H1 (cell line): ENCODE results near the gene SH3D19. TPM values are rescaled to one million over a fixed set of nuclear protein-coding genes. Genes with fewer than 3 reads are reported as not detected.

Source experiments
- CTCF ChIA-PET: fragments of 300-600 bp; sonication (Branson Sonifier 250); formaldehyde crosslinking; loops from one replicate; lab custom pipeline; 2021; ENCODE audit not compliant: partially characterized antibody; lab: Charles Lee
- POLR2A ChIA-PET: fragments of 300-600 bp; sonication (Branson Sonifier 250); formaldehyde crosslinking; loops from one replicate; lab custom pipeline; 2021; ENCODE audit warnings: inconsistent platforms; ENCODE audit not compliant: partially characterized antibody; lab: Charles Lee
- DNase-seq, 2 experiments: peaks; one replicate each; pipeline versions ENCODE4 v3.0.0 to v3.0.0-alpha.2; 2010 to 2022; ENCODE audit warnings: low spot score in 2 of 2, low read depth in 1 of 2, mixed read lengths in 1 of 2
- FAIRE-seq: peaks from 2 replicates; lab custom pipeline; 2011; peaks lifted over from hg19 to GRCh38; lab: Jason Lieb, UNC
- H2AFZ ChIP-seq: 2 replicates; pipeline ENCODE4 v1.8.1; 2012; ENCODE audit warnings: low read length, inconsistent platforms
- H2AK5ac ChIP-seq: 2 replicates; pipeline ENCODE4 v1.6.1; 2013; ENCODE audit warnings: low read depth, low read length
- H2BK120ac ChIP-seq: replicated peaks from 2 replicates; pipeline ENCODE3; 2013; ENCODE audit warnings: low read depth, low read length, inconsistent platforms
- H2BK12ac ChIP-seq: 2 replicates; pipeline ENCODE4 v1.6.1; 2013; ENCODE audit warnings: low read depth, low read length
- H2BK15ac ChIP-seq: 2 replicates; pipeline ENCODE4 v1.6.1; 2013; ENCODE audit warnings: low read length
- H2BK20ac ChIP-seq: 2 replicates; pipeline ENCODE4 v1.6.1; 2013; ENCODE audit warnings: low read length
- H2BK5ac ChIP-seq: 2 replicates; pipeline ENCODE4 v1.6.1; 2013; ENCODE audit warnings: low read depth, low read length
- H3K14ac ChIP-seq: 2 replicates; pipeline ENCODE4 v1.6.1; 2013; ENCODE audit warnings: inconsistent platforms; ENCODE audit not compliant: insufficient read length
- H3K18ac ChIP-seq: 2 replicates; pipeline ENCODE4 v1.6.1; 2013; ENCODE audit warnings: low read length; ENCODE audit errors: extremely low read depth
- H3K23ac ChIP-seq: 2 replicates; pipeline ENCODE4 v1.6.1; 2013; ENCODE audit warnings: inconsistent platforms; ENCODE audit not compliant: insufficient read length
- H3K23me2 ChIP-seq: 2 replicates; pipeline ENCODE4 v1.6.1; 2013; ENCODE audit warnings: low read depth, low read length
- H3K27ac ChIP-seq: 2 replicates; pipeline ENCODE4 v1.6.1; 2011; ENCODE audit warnings: low read depth, low read length, inconsistent platforms
- H3K27me3 ChIP-seq, 4 experiments: replicated peaks in 1 of 4; 1 replicate in 1 of 4; 2 replicates in 3 of 4; pipeline versions ENCODE4 v1.6.1 to v1.8.1; 2011 to 2013; ENCODE audit warnings: low read length in 3 of 4, mild to moderate bottlenecking in 3 of 4, inconsistent platforms in 2 of 4, mixed read lengths in 2 of 4, moderate library complexity in 1 of 4; ENCODE audit not compliant: control insufficient read depth in 3 of 4, insufficient read depth in 3 of 4; ENCODE audit errors: extremely low read depth in 1 of 4
- H3K36me3 ChIP-seq, 4 experiments: 2 replicates each; pipeline versions ENCODE4 v1.6.1 to v1.8.1; 2011 to 2013; ENCODE audit warnings: mild to moderate bottlenecking in 4 of 4, low read length in 3 of 4, moderate library complexity in 2 of 4, control low read depth in 1 of 4, inconsistent platforms in 1 of 4; ENCODE audit not compliant: insufficient read depth in 4 of 4, control insufficient read depth in 2 of 4
- H3K4ac ChIP-seq: replicated peaks from 2 replicates; pipeline ENCODE3; 2013; ENCODE audit warnings: low read length, low read depth, mixed read lengths, inconsistent platforms; ENCODE audit not compliant: insufficient read length
- H3K4me1 ChIP-seq, 4 experiments: replicated peaks in 1 of 4; 1 replicate in 1 of 4; 2 replicates in 3 of 4; pipeline versions ENCODE4 v1.6.1 to v1.8.1; 2011 to 2013; ENCODE audit warnings: low read length in 3 of 4, inconsistent platforms in 2 of 4, mixed read lengths in 1 of 4; ENCODE audit not compliant: insufficient read depth in 4 of 4, control insufficient read depth in 3 of 4
- H3K4me2 ChIP-seq, 2 experiments: 2 replicates each; pipeline versions ENCODE4 v1.6.1 to v1.8.1; 2011 to 2013; ENCODE audit warnings: low read depth in 2 of 2, low read length in 2 of 2, control low read depth in 1 of 2, inconsistent platforms in 1 of 2, mild to moderate bottlenecking in 1 of 2; ENCODE audit not compliant: insufficient read depth in 1 of 2
- H3K4me3 ChIP-seq, 4 experiments: fragments of 200-600, 300-600 bp in 1 of 4; sonication (generic), shearing (Covaris generic), sonication (Bioruptor Twin) in 1 of 4; 2 replicates each; pipeline versions ENCODE4 v1.5.1 to v1.8.1; 2011 to 2016; ENCODE audit warnings: low read length in 4 of 4, low read depth in 3 of 4, control low read depth in 2 of 4, inconsistent platforms in 2 of 4, mild to moderate bottlenecking in 2 of 4, mixed read lengths in 1 of 4, moderate library complexity in 1 of 4; ENCODE audit not compliant: insufficient read depth in 2 of 4; ENCODE audit errors: extremely low read depth in 1 of 4
- H3K56ac ChIP-seq: replicated peaks from 2 replicates; pipeline ENCODE3; 2013; ENCODE audit warnings: low read depth, mild to moderate bottlenecking, mixed read lengths, low read length, inconsistent platforms; ENCODE audit not compliant: insufficient read length
- H3K79me1 ChIP-seq: 2 replicates; pipeline ENCODE4 v1.6.1; 2013; ENCODE audit warnings: low read depth, low read length, control low read depth
- H3K79me2 ChIP-seq, 2 experiments: 2 replicates each; pipeline versions ENCODE4 v1.6.1 to v1.8.1; 2012 to 2013; ENCODE audit warnings: low read length in 2 of 2, mild to moderate bottlenecking in 2 of 2, inconsistent platforms in 1 of 2; ENCODE audit not compliant: insufficient read depth in 2 of 2, control insufficient read depth in 1 of 2
- H3K9ac ChIP-seq, 4 experiments: replicated peaks in 1 of 4; 1 replicate in 1 of 4; 2 replicates in 3 of 4; pipeline versions ENCODE4 v1.6.1 to v1.8.1; 2011 to 2013; ENCODE audit warnings: low read depth in 3 of 4, low read length in 3 of 4, control low read depth in 2 of 4, mild to moderate bottlenecking in 2 of 4, moderate library complexity in 2 of 4, inconsistent platforms in 1 of 4; ENCODE audit errors: extremely low read depth in 1 of 4
- H3K9me3 ChIP-seq, 2 experiments: 2 replicates each; pipeline versions ENCODE4 v1.6.1 to v1.8.1; 2012 to 2013; ENCODE audit warnings: mild to moderate bottlenecking in 2 of 2, moderate library complexity in 2 of 2, control low read depth in 1 of 2, inconsistent platforms in 1 of 2, low read depth in 1 of 2, low read length in 1 of 2, mixed read lengths in 1 of 2; ENCODE audit not compliant: insufficient read depth in 2 of 2
- H4K20me1 ChIP-seq, 2 experiments: replicated peaks in 1 of 2; 2 replicates each; pipeline versions ENCODE3 to v1.8.1; 2011 to 2013; ENCODE audit warnings: inconsistent platforms in 2 of 2, low read length in 2 of 2, mild to moderate bottlenecking in 1 of 2; ENCODE audit not compliant: insufficient read depth in 2 of 2, control insufficient read depth in 1 of 2
- H4K5ac ChIP-seq: 2 replicates; pipeline ENCODE4 v1.6.1; 2013; ENCODE audit warnings: low read length, low read depth, mixed read lengths, inconsistent platforms; ENCODE audit not compliant: insufficient read length
- H4K8ac ChIP-seq: 2 replicates; pipeline ENCODE4 v1.8.0; 2013; ENCODE audit warnings: mild to moderate bottlenecking, moderate library complexity, low read length, inconsistent platforms; ENCODE audit not compliant: insufficient read depth; ENCODE audit errors: extremely low read depth
- H4K91ac ChIP-seq: replicated peaks from 2 replicates; pipeline ENCODE3; 2013; ENCODE audit warnings: low read length, mixed read lengths, inconsistent platforms; ENCODE audit not compliant: insufficient read length
- EZH2 ChIP-seq: fragments of 200-600 bp; sonication (generic); IDR thresholded peaks from 2 replicates; pipeline ENCODE4 v1.7.1; 2012; ENCODE audit warnings: low read depth, mild to moderate bottlenecking, moderate library complexity, low read length, inconsistent platforms; ENCODE audit not compliant: severe bottlenecking
- TEAD4 ChIP-seq: IDR thresholded peaks from 2 replicates; pipeline ENCODE4 v1.6.1; 2012; ENCODE audit warnings: low read depth, low read length, inconsistent platforms, mixed read lengths
- WGBS, 2 experiments: shearing (Covaris generic) in 1 of 2; methylation state at CpG; one replicate each; pipeline versions ENCODE4 v1.1.6 to v1.1.7; 2013 to 2015; ENCODE audit warnings: low lambda C conversion rate in 2 of 2, mixed read lengths in 2 of 2, inconsistent platforms in 1 of 2, low coverage in 1 of 2, missing lambda C conversion rate in 1 of 2; ENCODE audit not compliant: insufficient replicate concordance in 2 of 2, insufficient coverage in 1 of 2, insufficient read length in 1 of 2; ENCODE audit errors: extremely low coverage in 1 of 2, missing lambda C conversion rate in 1 of 2; 5-methylcytosine and 5-hydroxymethylcytosine counted together
- polyA plus RNA-seq, 7 experiments: library from polyadenylated mRNA; depleted of rRNA in 3 of 7; stranded (reverse) in 5 of 7; unstranded in 2 of 7; fragments of >200 nt in 5 of 7; fragments of 200-250 nt in 2 of 7; gene quantifications; 1 replicate in 5 of 7; 2 replicates in 1 of 7; 4 replicates in 1 of 7; pipeline versions ENCODE4 v1.2.1 to v1.2.3, GENCODE V29; 2011 to 2013; ENCODE audit warnings: missing spikeins in 2 of 7, mixed read lengths in 2 of 7
- total RNA-seq: library from RNA; stranded (reverse); fragmentation: NEBNext Ultra II Directional; extraction: Animal tissue kit (Norgen Biotek cat#: 25700); gene quantifications from 2 replicates; pipeline ENCODE4 v1.2.1, GENCODE V29; 2021

SH3D19 gene
- total and polyA plus RNA-seq, 2 of the 8 experiments (the other 6 are each of a cell fraction or from before 2014, with no cell fraction given): 11.7 to 51.3 TPM

DNA sequence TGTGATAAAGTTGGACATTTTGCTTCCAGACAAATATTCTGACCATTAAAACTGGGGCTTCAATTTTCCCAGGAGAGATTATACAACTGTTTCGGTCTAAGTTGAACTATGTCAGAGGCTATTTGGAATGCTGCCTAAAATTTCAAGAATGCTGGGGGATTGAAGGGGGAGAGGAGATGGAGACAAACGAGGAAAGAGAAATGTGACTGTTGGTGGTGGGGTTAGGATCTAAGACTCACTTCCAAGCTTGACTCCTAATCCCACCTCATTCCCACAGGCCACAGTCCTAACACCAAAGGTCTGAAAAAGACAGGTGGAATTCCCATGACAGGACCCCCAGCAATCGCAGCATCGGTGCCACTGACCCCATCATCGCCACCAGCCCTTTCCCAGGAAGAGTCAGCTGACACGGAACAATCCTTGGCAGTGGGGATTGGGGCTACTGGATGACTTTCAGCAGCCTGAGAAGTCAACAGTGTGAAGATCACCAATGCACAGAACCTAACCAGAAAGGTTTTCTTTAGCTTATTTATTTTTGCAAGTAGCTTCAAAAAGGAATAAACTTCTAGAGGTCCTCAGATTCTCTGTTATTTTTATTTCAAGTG is 122.5 kb downstream of the SH3D19 start:
- Histone ChIP-seq H4K91ac (no peak overlapping the region), H3K9me3 (no peaks in the 10 kb centered on the region), H4K8ac (no peak overlapping the region), H3K23me2 (no peaks in the 10 kb centered on the region; the same call in 1 of the 2 replicates), H3K79me2 (0 out of 4 replicates have a peak, but pooled peaks cover 0 to 8% of the 10 kb centered on the region in 2 experiments), H3K4ac (no peak overlapping the region), H3K18ac (no peak overlapping the region), H3K56ac (no peak overlapping the region), H4K20me1 (no peaks in the 10 kb centered on the region), H3K4me2 (no peak overlapping the region), H2BK120ac (no peak overlapping the region), H2BK20ac (no peak overlapping the region), H3K36me3 (no peaks in the 10 kb centered on the region), H3K23ac (no peak overlapping the region), H2BK15ac (no peak overlapping the region), H3K4me1 (peaks cover 0 to 2% (median 1%) of the 10 kb centered on the region in 4 experiments; a peak in 2 of 7 replicates), H3K27me3 (no peaks in the 10 kb centered on the region), H3K9ac (no peak overlapping the region)
- CTCF ChIA-PET: no interaction called here
- FAIRE-seq (no peak), DNase-seq (no peak)
- WGBS, 2 experiments: 92% methylated on average over 6 of the region's 6 CpGs; no CpG with 5 or more reads in 1 of the 2 experiments
- TF ChIP-seq TEAD4 (peak; percentile 73), EZH2 (no peak)
- TF ChIP-seq, all 59 proteins: peak for 1
- H3K79me1 ChIP-seq: no peaks in the 10 kb centered on the region; the same call in 1 of the 2 replicates
- H3K14ac ChIP-seq: no peak overlapping the region
- no peak overlapping the region for H4K5ac ChIP-seq
- H2BK5ac ChIP-seq: no peak overlapping the region
- POLR2A ChIA-PET: no interaction called here
- no peak overlapping the region for H3K27ac ChIP-seq
- no peak overlapping the region for H2AFZ ChIP-seq
- no peak overlapping the region for H3K4me3 ChIP-seq
- no peak overlapping the region for H2AK5ac ChIP-seq
- no peak overlapping the region for H2BK12ac ChIP-seq
